HCT116 (cell line): ENCODE results near the gene PRKAG1. TPM values are rescaled to one million over a fixed set of nuclear protein-coding genes. Genes with fewer than 3 reads are reported as not detected.

ENCODE experiments used
- ATAC-seq: fragments of 200-7000 bp; cut with Tn5 transposase; 2 replicates; pipeline ENCODE4 v1.9.1; 2020; ENCODE audit warnings: mild to moderate bottlenecking, moderate library complexity
- BruUV-seq: library from RNA; stranded (reverse); fragments of 400-500 nt; replicated peaks from 2 replicates; lab custom pipeline; 2021; lab: Mats Ljungman, UMichigan
- CTCF ChIA-PET: fragments of 300-600 bp; sonication (Branson Sonifier 250); formaldehyde crosslinking; loops from one replicate; lab custom pipeline; 2021; ENCODE audit warnings: antibody characterized with exemption; lab: Charles Lee
- POLR2A ChIA-PET: fragments of 300-600, 350-600 bp; sonication (Branson Sonifier 250); formaldehyde crosslinking; loops from one replicate; lab custom pipeline; 2021; ENCODE audit warnings: antibody characterized with exemption; lab: Charles Lee
- RAD21 ChIA-PET, 2 experiments: fragments of 300-600 bp; sonication (Branson Sonifier 250); formaldehyde crosslinking; loops; one replicate each; lab custom pipeline; 2023; ENCODE audit warnings: low total read pairs in 2 of 2; ENCODE audit not compliant: uncharacterized antibody in 2 of 2, unreplicated experiment in 2 of 2, low non-redundant PET in 1 of 2; lab: Charles Lee
- DNase-seq: peaks from one replicate; pipeline ENCODE4 v3.0.0-alpha.2; 2010; ENCODE audit warnings: low read depth, low spot score
- H2AFZ ChIP-seq: fragments of 200-600 bp; shearing (Covaris generic), sonication (generic); 2 replicates; pipeline ENCODE4 v1.6.1; 2017; ENCODE audit warnings: low read depth, mixed run types, mixed read lengths, antibody characterized with exemption, low read length; ENCODE audit not compliant: poor library complexity, severe bottlenecking
- H3K27ac ChIP-seq: 2 replicates; pipeline ENCODE4 v1.5.1; 2012; ENCODE audit warnings: low read depth, low read length
- H3K27me3 ChIP-seq: fragments of 200-600 bp; sonication (generic); 2 replicates; pipeline ENCODE4 v1.6.1; 2016; ENCODE audit warnings: mixed run types, low read length, mixed read lengths; ENCODE audit not compliant: insufficient read depth
- H3K36me3 ChIP-seq, 2 experiments: fragments of 200-500 bp in 1 of 2; fragments of 200-600 bp in 1 of 2; sonication (Bioruptor generic) in 1 of 2; sonication (generic) in 1 of 2; 2 replicates each; pipeline versions ENCODE4 v1.5.1 to v1.6.1; 2014 to 2016; ENCODE audit warnings: low read length in 2 of 2, inconsistent platforms in 1 of 2, mixed read lengths in 1 of 2, mixed run types in 1 of 2; ENCODE audit not compliant: insufficient read depth in 2 of 2, control insufficient read depth in 1 of 2
- H3K4me1 ChIP-seq, 2 experiments: fragments of 200-600 bp in 1 of 2; sonication (generic) in 1 of 2; 2 replicates each; pipeline versions ENCODE4 v1.5.1 to v1.6.1; 2012 to 2017; ENCODE audit warnings: low read length in 2 of 2, inconsistent platforms in 1 of 2, mild to moderate bottlenecking in 1 of 2, mixed read lengths in 1 of 2, mixed run types in 1 of 2, moderate library complexity in 1 of 2; ENCODE audit not compliant: insufficient read depth in 2 of 2, control insufficient read depth in 1 of 2
- H3K4me2 ChIP-seq: fragments of 200-600 bp; sonication (generic); 2 replicates; pipeline ENCODE4 v1.6.1; 2017; ENCODE audit warnings: mixed run types, low read length, mixed read lengths
- H3K4me3 ChIP-seq, 2 experiments: fragments of 200-600 bp in 1 of 2; sonication (generic) in 1 of 2; replicated peaks in 1 of 2; 2 replicates each; pipeline ENCODE4 v1.5.1; 2011 to 2016; ENCODE audit warnings: low read length in 2 of 2, control low read depth in 1 of 2, low read depth in 1 of 2, mild to moderate bottlenecking in 1 of 2, mixed read lengths in 1 of 2, mixed run types in 1 of 2
- H3K79me2 ChIP-seq: fragments of 200-600 bp; sonication (generic); 2 replicates; pipeline ENCODE4 v1.6.1; 2017; ENCODE audit warnings: mild to moderate bottlenecking, mixed run types, low read length, moderate library complexity, mixed read lengths; ENCODE audit not compliant: insufficient read depth
- H3K9ac ChIP-seq: fragments of 200-600 bp; sonication (generic); 2 replicates; pipeline ENCODE4 v1.6.1; 2016; ENCODE audit warnings: low read length, mixed read lengths
- H3K9me2 ChIP-seq: fragments of 200-600 bp; sonication (generic), shearing (Covaris generic); 2 replicates; pipeline ENCODE4 v1.6.1; 2017; ENCODE audit warnings: mixed run types, mild to moderate bottlenecking, moderate library complexity; ENCODE audit not compliant: insufficient read depth
- H3K9me3 ChIP-seq, 2 experiments: fragments of 200-500 bp in 1 of 2; fragments of 200-600 bp in 1 of 2; sonication (Bioruptor generic) in 1 of 2; sonication (generic) in 1 of 2; 2 replicates each; pipeline ENCODE4 v1.6.1; 2014 to 2017; ENCODE audit warnings: low read length in 2 of 2, mixed read lengths in 2 of 2, inconsistent platforms in 1 of 2, low read depth in 1 of 2, mild to moderate bottlenecking in 1 of 2, mixed run types in 1 of 2, moderate library complexity in 1 of 2; ENCODE audit not compliant: control insufficient read depth in 1 of 2, insufficient read depth in 1 of 2
- H4K20me1 ChIP-seq: fragments of 200-600 bp; sonication (generic), shearing (Covaris generic); 2 replicates; pipeline ENCODE4 v1.6.1; 2017; ENCODE audit warnings: mixed run types, mild to moderate bottlenecking, moderate library complexity; ENCODE audit not compliant: insufficient read depth
- CEBPB ChIP-seq: IDR thresholded peaks from 2 replicates; pipeline ENCODE4 v1.6.1; 2012; ENCODE audit warnings: low read depth
- JUND ChIP-seq: IDR thresholded peaks from 2 replicates; pipeline ENCODE4 v1.6.1; 2012
- RAD21 ChIP-seq: IDR thresholded peaks from 2 replicates; pipeline ENCODE4 v1.6.1; 2012; ENCODE audit warnings: low read depth, mild to moderate bottlenecking
- TCF7L2 ChIP-seq: IDR thresholded peaks from 2 replicates; pipeline ENCODE4 v1.7.0; 2011; ENCODE audit warnings: borderline replicate concordance, inconsistent platforms; ENCODE audit not compliant: insufficient read depth, insufficient read length; ENCODE audit errors: extremely low read depth
- intact Hi-C: fragments of 100-400 bp; cut with micrococcal nuclease; formaldehyde crosslinking; loops from 2 replicates; pipeline ENCODE4 v1.10.0; 2022
- total RNA-seq: library from RNA; stranded (reverse); gene quantifications from one replicate; pipeline ENCODE4 v1.2.1, GENCODE V29; 2021; ENCODE audit not compliant: unreplicated experiment
- TF ChIP-seq, protein P1 (sequence below), 3 experiments: fragments of 200-600 bp in 1 of 3; sonication (generic) in 1 of 3; IDR thresholded peaks in 2 of 3; conservative IDR thresholded peaks in 1 of 3; 2 replicates each; pipeline ENCODE4 v1.5.1; 2012 to 2017; ENCODE audit warnings: low read depth in 2 of 3, low read length in 2 of 3, antibody characterized with exemption in 1 of 3, borderline replicate concordance in 1 of 3, control low read depth in 1 of 3, mild to moderate bottlenecking in 1 of 3, mixed read lengths in 1 of 3, mixed run types in 1 of 3, moderate library complexity in 1 of 3; ENCODE audit not compliant: insufficient read depth in 1 of 3

Gene PRKAG1
- total RNA-seq, 1 experiment from 2014 or later: 64.6 TPM

GRCh38 chr12:48980953-48981756 is 37.4 kb downstream of the PRKAG1 start:
- no peaks in the 10 kb centered on the region for H4K20me1 ChIP-seq
- ChIA-PET POLR2A (no interaction called here), CTCF (no interaction called here), RAD21 (no interaction called here)
- no peak overlapping the region for H3K4me2 ChIP-seq
- H3K9me2 ChIP-seq: no peaks in the 10 kb centered on the region
- intact Hi-C loops: no loop called here
- H3K79me2 ChIP-seq: no peaks in the 10 kb centered on the region
- ATAC-seq (no peak), DNase-seq (no peak)
- no peak overlapping the region for H3K9ac ChIP-seq
- H3K27me3 ChIP-seq: peaks cover 8% of the 10 kb centered on the region; the same call in 1 of the 2 replicates
- H3K9me3 ChIP-seq: no peaks in the 10 kb centered on the region
- no peak overlapping the region for H3K4me3 ChIP-seq
- no TSS peak for BruUV-seq
- TF ChIP-seq TCF7L2 (no peak), RAD21 (no peak), CEBPB (no peak), JUND (no peak)
- TF ChIP-seq, protein P1, sequence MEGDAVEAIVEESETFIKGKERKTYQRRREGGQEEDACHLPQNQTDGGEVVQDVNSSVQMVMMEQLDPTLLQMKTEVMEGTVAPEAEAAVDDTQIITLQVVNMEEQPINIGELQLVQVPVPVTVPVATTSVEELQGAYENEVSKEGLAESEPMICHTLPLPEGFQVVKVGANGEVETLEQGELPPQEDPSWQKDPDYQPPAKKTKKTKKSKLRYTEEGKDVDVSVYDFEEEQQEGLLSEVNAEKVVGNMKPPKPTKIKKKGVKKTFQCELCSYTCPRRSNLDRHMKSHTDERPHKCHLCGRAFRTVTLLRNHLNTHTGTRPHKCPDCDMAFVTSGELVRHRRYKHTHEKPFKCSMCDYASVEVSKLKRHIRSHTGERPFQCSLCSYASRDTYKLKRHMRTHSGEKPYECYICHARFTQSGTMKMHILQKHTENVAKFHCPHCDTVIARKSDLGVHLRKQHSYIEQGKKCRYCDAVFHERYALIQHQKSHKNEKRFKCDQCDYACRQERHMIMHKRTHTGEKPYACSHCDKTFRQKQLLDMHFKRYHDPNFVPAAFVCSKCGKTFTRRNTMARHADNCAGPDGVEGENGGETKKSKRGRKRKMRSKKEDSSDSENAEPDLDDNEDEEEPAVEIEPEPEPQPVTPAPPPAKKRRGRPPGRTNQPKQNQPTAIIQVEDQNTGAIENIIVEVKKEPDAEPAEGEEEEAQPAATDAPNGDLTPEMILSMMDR (IDR thresholded peaks at IDR 0.05 in 2 of 3, conservative IDR thresholded peaks at IDR 0.05 in 1 of 3; ENCODE audit: borderline replicate concordance in 1 of 3, insufficient read depth in 1 of 3, low read depth in 2 of 3, low read length in 2 of 3): no peak
- no peaks in the 10 kb centered on the region for H3K36me3 ChIP-seq
- H3K4me1 ChIP-seq: peaks cover 3 to 19% of the 10 kb centered on the region in 2 experiments
- H3K27ac ChIP-seq: no peak overlapping the region; the same call in 1 of the 2 replicates
- H2AFZ ChIP-seq: no peak overlapping the region
